ENCODE data around the gene PEX14.

GRCh38 chr1:10621906-10622305, 147.2 kb downstream of the PEX14 start:
- no peak for TF ChIP-seq POLR2AphosphoS5 (IDR thresholded peaks at IDR 0.05)
- no peak for TF ChIP-seq CTCF (IDR thresholded peaks at IDR 0.05)

Data from gastroesophageal sphincter (tissue), 3 donors.